GM12878 (cell line): ENCODE measurements around the gene PSME3IP1. TPM values are rescaled to one million over a fixed set of nuclear protein-coding genes. Genes with fewer than 3 reads are reported as not detected.

Experiments used
- ATF7 ChIP-seq: fragments of 450-650 bp; IDR thresholded peaks from 2 replicates; pipeline ENCODE4 v1.6.1; 2016; ENCODE audit warnings: low read depth, mild to moderate bottlenecking
- BCL11A ChIP-seq: IDR thresholded peaks from 2 replicates; pipeline ENCODE4 v1.6.1; 2011; ENCODE audit warnings: low read depth, low read length
- BHLHE40 ChIP-seq, 2 experiments: fragments of 450-650 bp in 1 of 2; IDR thresholded peaks; 2 replicates each; pipeline ENCODE4 v1.6.1; 2011 to 2017; ENCODE audit warnings: low read depth in 2 of 2, borderline replicate concordance in 1 of 2, improper control_type of control experiment in 1 of 2, low read length in 1 of 2, mild to moderate bottlenecking in 1 of 2
- EED ChIP-seq: sonication (generic); IDR thresholded peaks from 2 replicates; pipeline ENCODE4 v1.6.1; 2016; ENCODE audit warnings: antibody characterized with exemption, low read depth
- GATAD2B ChIP-seq: fragments of 450-650 bp; conservative IDR thresholded peaks from 2 replicates; pipeline ENCODE4 v1.6.1; 2017; ENCODE audit warnings: low read depth, mild to moderate bottlenecking, moderate library complexity
- IRF4 ChIP-seq: IDR thresholded peaks from 2 replicates; pipeline ENCODE4 v1.6.1; 2011; ENCODE audit warnings: low read depth, low read length
- MEF2B ChIP-seq: fragments of 450-650 bp; IDR thresholded peaks from 2 replicates; pipeline ENCODE4 v1.6.1; 2018; ENCODE audit warnings: mild to moderate bottlenecking, moderate library complexity; ENCODE audit not compliant: partially characterized antibody, poor library complexity, severe bottlenecking
- NFXL1 ChIP-seq: fragments of 450-650 bp; IDR thresholded peaks from 2 replicates; pipeline ENCODE4 v1.6.1; 2017; ENCODE audit warnings: antibody characterized with exemption, mild to moderate bottlenecking, borderline replicate concordance
- NKRF ChIP-seq: fragments of 450-650 bp; conservative IDR thresholded peaks from 2 replicates; pipeline ENCODE4 v1.6.1; 2017; ENCODE audit warnings: mild to moderate bottlenecking, moderate library complexity
- NRF1 ChIP-seq: conservative IDR thresholded peaks from 2 replicates; pipeline ENCODE4 v1.6.1; 2011; ENCODE audit warnings: mild to moderate bottlenecking, low read depth, low read length, improper control_type of control experiment
- PAX5 ChIP-seq: IDR thresholded peaks from 2 replicates; pipeline ENCODE4 v1.6.1; 2011; ENCODE audit warnings: low read depth, low read length, borderline replicate concordance
- POLR2AphosphoS2 ChIP-seq: IDR thresholded peaks from 2 replicates; pipeline ENCODE4 v1.6.1; 2011; ENCODE audit warnings: low read depth, mild to moderate bottlenecking, low read length, improper control_type of control experiment, moderate library complexity
- RB1 ChIP-seq: fragments of 450-650 bp; formaldehyde crosslinking; IDR thresholded peaks from 2 replicates; pipeline ENCODE4 v1.6.1; 2017; ENCODE audit warnings: mild to moderate bottlenecking, borderline replicate concordance
- TCF3 ChIP-seq: IDR thresholded peaks from 2 replicates; pipeline ENCODE4 v1.6.1; 2012; ENCODE audit warnings: low read depth, mild to moderate bottlenecking, low read length, borderline replicate concordance; ENCODE audit not compliant: insufficient read depth
- ZBED1 ChIP-seq: IDR thresholded peaks from 2 replicates; pipeline ENCODE4 v1.6.1; 2016; ENCODE audit warnings: borderline replicate concordance
- ZNF592 ChIP-seq: fragments of 450-650 bp; IDR thresholded peaks from 2 replicates; pipeline ENCODE4 v1.6.1; 2017; ENCODE audit warnings: mild to moderate bottlenecking, moderate library complexity
- polyA plus RNA-seq, 11 experiments: library from polyadenylated mRNA; depleted of rRNA in 4 of 11; unstranded in 6 of 11; stranded (reverse) in 5 of 11; fragments of >200 nt; fragmentation: Nextera tagmentation in 4 of 11; fragmentation: Illumina TruSeq in 1 of 11; extraction: Ambion mirVana in 4 of 11; extraction: Trizol in 1 of 11; gene quantifications; 1 replicate in 1 of 11; 2 replicates in 10 of 11; pipeline versions ENCODE4 v1.2.1 to v1.2.3, GENCODE V29; 2011 to 2016; ENCODE audit warnings: inconsistent platforms in 2 of 11, missing spikeins in 2 of 11, low read depth in 1 of 11
- total RNA-seq, 4 experiments: library from RNA; depleted of rRNA in 3 of 4; stranded (reverse); fragments of >200 nt in 3 of 4; fragmentation: Illumina TruSeq in 1 of 4; extraction: Trizol in 1 of 4; gene quantifications; 2 replicates each; pipeline versions ENCODE4 v1.2.1 to v1.2.3, GENCODE V29; 2013 to 2021
- TF ChIP-seq, protein P1 (sequence below): IDR thresholded peaks from 2 replicates; pipeline ENCODE4 v1.6.1; 2012; ENCODE audit warnings: low read depth, low read length, improper control_type of control experiment
- TF ChIP-seq, protein P2 (sequence below): fragments of 450-650 bp; IDR thresholded peaks from 2 replicates; pipeline ENCODE4 v1.6.1; 2017; ENCODE audit warnings: low read depth, mild to moderate bottlenecking, moderate library complexity

PSME3IP1 gene
- total and polyA plus RNA-seq, 10 of the 15 experiments (the other 5 are each of a cell fraction or from before 2014, with no cell fraction given) = 67.9 to 174 (median 111) TPM

DNA sequence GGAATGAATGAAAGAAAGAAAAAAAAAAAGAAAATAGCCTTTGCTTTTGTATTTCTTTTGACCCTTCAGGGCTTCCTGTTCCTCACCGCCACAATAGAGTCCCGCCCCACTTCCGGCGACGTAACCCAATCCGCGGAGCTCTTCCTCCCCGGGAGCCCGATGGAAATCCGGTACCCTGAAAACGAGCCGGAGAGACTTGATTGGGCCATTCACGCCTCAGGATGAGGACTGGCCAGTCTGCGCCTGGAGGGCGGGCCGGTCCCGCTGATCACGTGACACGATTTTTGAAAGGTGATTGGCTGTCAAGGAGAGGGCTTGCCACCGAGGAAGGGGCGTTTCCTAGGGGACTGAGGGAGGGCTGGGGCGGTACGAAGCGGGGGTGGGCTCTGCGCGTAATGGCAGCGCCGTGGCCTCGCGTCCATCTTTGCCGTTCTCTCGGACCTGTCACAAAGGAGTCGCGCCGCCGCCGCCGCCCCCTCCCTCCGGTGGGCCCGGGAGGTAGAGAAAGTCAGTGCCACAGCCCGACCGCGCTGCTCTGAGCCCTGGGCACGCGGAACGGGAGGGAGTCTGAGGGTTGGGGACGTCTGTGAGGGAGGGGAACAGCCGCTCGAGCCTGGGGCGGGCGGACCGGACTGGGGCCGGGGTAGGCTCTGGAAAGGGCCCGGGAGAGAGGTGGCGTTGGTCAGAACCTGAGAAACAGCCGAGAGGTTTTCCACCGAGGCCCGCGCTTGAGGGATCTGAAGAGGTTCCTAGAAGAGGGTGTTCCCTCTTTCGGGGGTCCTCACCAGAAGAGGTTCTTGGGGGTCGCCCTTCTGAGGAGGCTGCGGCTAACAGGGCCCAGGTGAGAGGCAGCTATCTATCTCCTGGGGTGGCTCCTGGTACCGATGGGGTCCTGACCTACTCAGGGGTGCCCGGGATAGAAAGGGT lies at the start of gene PSME3IP1, which contains the start of gene RSPRY1 (continued):
- TF ChIP-seq, protein P1, sequence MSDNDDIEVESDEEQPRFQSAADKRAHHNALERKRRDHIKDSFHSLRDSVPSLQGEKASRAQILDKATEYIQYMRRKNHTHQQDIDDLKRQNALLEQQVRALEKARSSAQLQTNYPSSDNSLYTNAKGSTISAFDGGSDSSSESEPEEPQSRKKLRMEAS = peak; percentile 46; the same call in 1 of the 2 replicates
- TF ChIP-seq NFXL1 (no peak), POLR2AphosphoS2 (peak; percentile 61; the same call in 1 of the 2 replicates), GATAD2B (no peak; the same call in 1 of the 2 replicates), NKRF (peak; percentile 81), IRF4 (no peak), MEF2B (peak; percentile 59), RB1 (no peak; the same call in 1 of the 2 replicates), BCL11A (no peak), NRF1 (peak; percentile 36; the same call in 1 of the 2 replicates), EED (no peak), TCF3 (no peak), PAX5 (no peak; the same call in 1 of the 2 replicates), ZNF592 (no peak), ATF7 (peak; percentile 70), ZBED1 (no peak), BHLHE40 (IDR thresholded peaks at IDR 0.05; ENCODE audit: borderline replicate concordance in 1 of 2, low read depth in 2 of 2, low read length in 1 of 2) (peak; percentile 6 to 95; a peak in 3 of 4 replicates)
- TF ChIP-seq, protein P2, sequence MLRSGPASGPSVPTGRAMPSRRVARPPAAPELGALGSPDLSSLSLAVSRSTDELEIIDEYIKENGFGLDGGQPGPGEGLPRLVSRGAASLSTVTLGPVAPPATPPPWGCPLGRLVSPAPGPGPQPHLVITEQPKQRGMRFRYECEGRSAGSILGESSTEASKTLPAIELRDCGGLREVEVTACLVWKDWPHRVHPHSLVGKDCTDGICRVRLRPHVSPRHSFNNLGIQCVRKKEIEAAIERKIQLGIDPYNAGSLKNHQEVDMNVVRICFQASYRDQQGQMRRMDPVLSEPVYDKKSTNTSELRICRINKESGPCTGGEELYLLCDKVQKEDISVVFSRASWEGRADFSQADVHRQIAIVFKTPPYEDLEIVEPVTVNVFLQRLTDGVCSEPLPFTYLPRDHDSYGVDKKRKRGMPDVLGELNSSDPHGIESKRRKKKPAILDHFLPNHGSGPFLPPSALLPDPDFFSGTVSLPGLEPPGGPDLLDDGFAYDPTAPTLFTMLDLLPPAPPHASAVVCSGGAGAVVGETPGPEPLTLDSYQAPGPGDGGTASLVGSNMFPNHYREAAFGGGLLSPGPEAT = peak; percentile 77
